ENCODE results near the gene CIRBP.
"Not testable (repeated sequence)": the region's sequence is repeated elsewhere in the genome, so short reads cannot be mapped to it uniquely, and the experiment has no call there.

The CIRBP gene

DNA sequence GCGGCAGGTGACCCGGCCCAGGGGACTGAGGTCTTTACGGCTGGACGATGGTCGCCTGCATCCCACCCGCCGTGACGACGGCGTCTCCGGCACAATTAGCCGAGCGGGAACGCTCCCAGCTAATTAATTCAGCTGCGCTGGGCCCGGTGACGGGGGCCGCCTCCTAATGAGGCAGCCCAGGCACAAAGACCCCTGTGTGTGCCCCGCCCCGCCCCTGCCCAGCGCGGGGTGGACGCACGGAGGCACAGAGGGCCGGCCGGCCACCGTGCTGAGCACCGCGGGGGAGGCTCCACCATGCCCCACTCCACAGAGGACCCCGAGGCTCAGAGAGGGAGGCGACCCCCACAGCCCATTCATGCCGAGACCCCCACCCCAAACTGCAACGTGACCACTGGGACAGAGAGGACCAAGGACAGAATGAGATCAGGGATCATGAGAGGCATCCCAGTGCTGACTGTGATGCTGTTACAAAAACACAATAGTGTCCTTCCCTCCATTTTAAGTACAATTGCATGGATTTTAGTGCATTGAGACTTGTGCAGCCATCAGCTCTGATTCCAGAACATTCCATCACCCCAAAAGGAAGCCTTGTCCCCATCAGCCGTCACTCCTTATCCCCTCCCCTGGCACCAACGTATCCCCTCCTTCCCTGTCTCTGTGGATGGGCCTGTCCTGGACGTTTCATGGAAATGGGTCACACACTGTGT lies 33.6 kb downstream of the CIRBP start:
- DNase-seq: no peak
- Histone ChIP-seq H3K36me3 (ENCODE audit: control insufficient read depth in 1 of 2, insufficient read depth in 2 of 2, low read length in 2 of 2) (peaks cover 0 to 2% of the 10 kb centered on the region in 2 experiments), H2BK12ac (ENCODE audit: low read length) (no peak overlapping the region), H3K79me2 (ENCODE audit: control insufficient read depth, insufficient read depth, low read length, poor library complexity) (no peaks in the 10 kb centered on the region), H2AFZ (ENCODE audit: insufficient read depth, low read length, poor library complexity) (no peak overlapping the region), H3K27me3 (ENCODE audit: insufficient read depth, low read length) (no peaks in the 10 kb centered on the region), H2BK5ac (ENCODE audit: low read depth, low read length, poor library complexity) (no peak overlapping the region), H4K12ac (ENCODE audit: low read depth, low read length) (no peak overlapping the region), H3K27ac (ENCODE audit: low read depth, low read length) (no peak overlapping the region), H3K18ac (ENCODE audit: low read length) (no peak overlapping the region), H3K79me1 (ENCODE audit: low read length) (no peaks in the 10 kb centered on the region), H3K4me1 (ENCODE audit: control insufficient read depth in 1 of 2, insufficient read depth in 2 of 2, low read length in 2 of 2) (no peaks in the 10 kb centered on the region), H2AK5ac (ENCODE audit: low read length) (no peak overlapping the region), H3K9me3 (ENCODE audit: insufficient read depth, low read depth, low read length) (peaks cover 3% of the 10 kb centered on the region), H4K8ac (ENCODE audit: low read depth, low read length) (no peak overlapping the region), H3K9ac (ENCODE audit: low read length) (no peak overlapping the region), H3K4me3 (ENCODE audit: low read depth, low read length) (no peak overlapping the region), H3K4me2 (ENCODE audit: low read length) (no peak overlapping the region), H3K4ac (ENCODE audit: low read depth, low read length) (no peak overlapping the region), H3K23ac (ENCODE audit: low read length) (no peak overlapping the region), H4K91ac (ENCODE audit: low read depth, low read length) (no peak overlapping the region), H3K14ac (ENCODE audit: low read length) (no peak overlapping the region), H2BK120ac (ENCODE audit: insufficient read depth, low read length, poor library complexity) (no peak overlapping the region)
- no CpG with 5 or more reads among the region's 36 CpGs for WGBS (ENCODE audit: extremely low coverage, insufficient coverage, insufficient read length)

GRCh38 chr19:1304197-1304924 lies 35.2 kb downstream of the CIRBP start:
- Histone ChIP-seq H2BK120ac (ENCODE audit: insufficient read depth, low read length, poor library complexity) (no peak overlapping the region), H3K4me2 (ENCODE audit: low read length) (no peak overlapping the region), H4K12ac (ENCODE audit: low read depth, low read length) (no peak overlapping the region), H3K9me3 (ENCODE audit: insufficient read depth, low read depth, low read length) (peaks cover 3% of the 10 kb centered on the region), H3K27ac (ENCODE audit: low read depth, low read length) (no peak overlapping the region), H3K4me3 (ENCODE audit: low read depth, low read length) (no peak overlapping the region), H4K91ac (ENCODE audit: low read depth, low read length) (no peak overlapping the region), H3K36me3 (ENCODE audit: control insufficient read depth in 1 of 2, insufficient read depth in 2 of 2, low read length in 2 of 2) (peaks cover 0 to 2% of the 10 kb centered on the region in 2 experiments), H2AFZ (ENCODE audit: insufficient read depth, low read length, poor library complexity) (no peak overlapping the region), H3K18ac (ENCODE audit: low read length) (no peak overlapping the region), H3K4me1 (ENCODE audit: control insufficient read depth in 1 of 2, insufficient read depth in 2 of 2, low read length in 2 of 2) (no peaks in the 10 kb centered on the region), H3K79me1 (ENCODE audit: low read length) (no peaks in the 10 kb centered on the region), H3K27me3 (ENCODE audit: insufficient read depth, low read length) (no peaks in the 10 kb centered on the region), H3K9ac (ENCODE audit: low read length) (no peak overlapping the region), H4K8ac (ENCODE audit: low read depth, low read length) (no peak overlapping the region), H3K23ac (ENCODE audit: low read length) (no peak overlapping the region), H2AK5ac (ENCODE audit: low read length) (no peak overlapping the region), H3K4ac (ENCODE audit: low read depth, low read length) (no peak overlapping the region), H2BK5ac (ENCODE audit: low read depth, low read length, poor library complexity) (no peak overlapping the region), H3K14ac (ENCODE audit: low read length) (no peak overlapping the region), H2BK12ac (ENCODE audit: low read length) (no peak overlapping the region), H3K79me2 (ENCODE audit: control insufficient read depth, insufficient read depth, low read length, poor library complexity) (no peaks in the 10 kb centered on the region)
- DNase-seq: no peak
- WGBS (ENCODE audit: extremely low coverage, insufficient coverage, insufficient read length): no CpG with 5 or more reads among the region's 28 CpGs

- not testable (repeated sequence) for H4K91ac ChIP-seq (ENCODE audit: low read depth, low read length); H3K18ac ChIP-seq (ENCODE audit: low read length); H3K4ac ChIP-seq (ENCODE audit: low read depth, low read length); H3K27ac ChIP-seq (ENCODE audit: low read depth, low read length); H3K36me3 ChIP-seq (ENCODE audit: control insufficient read depth in 1 of 2, insufficient read depth in 2 of 2, low read length in 2 of 2); DNase-seq; H4K8ac ChIP-seq (ENCODE audit: low read depth, low read length); H2BK12ac ChIP-seq (ENCODE audit: low read length); H2AK5ac ChIP-seq (ENCODE audit: low read length); H3K79me1 ChIP-seq (ENCODE audit: low read length); H3K79me2 ChIP-seq (ENCODE audit: control insufficient read depth, insufficient read depth, low read length, poor library complexity); H4K12ac ChIP-seq (ENCODE audit: low read depth, low read length); H3K9ac ChIP-seq (ENCODE audit: low read length); H2AFZ ChIP-seq (ENCODE audit: insufficient read depth, low read length, poor library complexity); H3K23ac ChIP-seq (ENCODE audit: low read length); H3K27me3 ChIP-seq (ENCODE audit: insufficient read depth, low read length); H2BK120ac ChIP-seq (ENCODE audit: insufficient read depth, low read length, poor library complexity); H2BK5ac ChIP-seq (ENCODE audit: low read depth, low read length, poor library complexity); H3K9me3 ChIP-seq (ENCODE audit: insufficient read depth, low read depth, low read length); H3K4me3 ChIP-seq (ENCODE audit: low read depth, low read length); H3K14ac ChIP-seq (ENCODE audit: low read length); H3K4me2 ChIP-seq (ENCODE audit: low read length); H3K4me1 ChIP-seq (ENCODE audit: control insufficient read depth in 1 of 2, insufficient read depth in 2 of 2, low read length in 2 of 2)
- no CpG with 5 or more reads among the region's 9 CpGs for WGBS (ENCODE audit: extremely low coverage, insufficient coverage, insufficient read length)
These were observed 36.2 kb downstream of the CIRBP start for GRCh38 chr19:1305354-1305753.

DNA sequence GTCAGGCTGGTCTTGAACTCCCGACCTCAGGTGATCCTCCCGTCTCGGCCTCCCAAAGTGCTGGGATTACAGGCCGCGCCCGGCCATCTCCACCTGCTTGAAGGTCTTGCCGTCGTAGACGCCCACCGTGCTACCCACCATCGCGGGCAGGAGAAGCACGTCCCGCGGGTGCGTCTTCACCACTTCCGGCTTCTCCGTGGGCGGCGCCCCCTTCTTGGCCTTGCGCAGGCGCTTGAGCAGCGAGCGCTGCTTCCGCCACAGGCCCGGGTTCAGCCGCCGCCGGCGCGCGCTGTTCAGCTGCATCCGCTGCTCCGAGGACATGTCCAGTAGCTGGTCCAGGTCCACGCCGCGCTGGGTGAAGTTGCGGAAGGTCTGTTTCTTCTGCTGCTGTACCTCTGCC lies 38.2 kb downstream of the CIRBP start:
- Histone ChIP-seq H3K23ac (ENCODE audit: low read length) (no peak overlapping the region), H4K91ac (ENCODE audit: low read depth, low read length) (no peak overlapping the region), H3K9ac (ENCODE audit: low read length) (no peak overlapping the region), H3K9me3 (ENCODE audit: insufficient read depth, low read depth, low read length) (peaks cover 3% of the 10 kb centered on the region), H3K79me1 (ENCODE audit: low read length) (no peaks in the 10 kb centered on the region), H3K36me3 (ENCODE audit: control insufficient read depth in 1 of 2, insufficient read depth in 2 of 2, low read length in 2 of 2) (no peaks in the 10 kb centered on the region), H3K27ac (ENCODE audit: low read depth, low read length) (no peak overlapping the region), H3K4me1 (ENCODE audit: control insufficient read depth in 1 of 2, insufficient read depth in 2 of 2, low read length in 2 of 2) (no peaks in the 10 kb centered on the region), H2BK120ac (ENCODE audit: insufficient read depth, low read length, poor library complexity) (no peak overlapping the region), H3K4ac (ENCODE audit: low read depth, low read length) (no peak overlapping the region), H2AK5ac (ENCODE audit: low read length) (no peak overlapping the region), H4K12ac (ENCODE audit: low read depth, low read length) (no peak overlapping the region), H4K8ac (ENCODE audit: low read depth, low read length) (no peak overlapping the region), H2AFZ (ENCODE audit: insufficient read depth, low read length, poor library complexity) (no peak overlapping the region), H3K27me3 (ENCODE audit: insufficient read depth, low read length) (no peaks in the 10 kb centered on the region), H3K18ac (ENCODE audit: low read length) (no peak overlapping the region), H3K79me2 (ENCODE audit: control insufficient read depth, insufficient read depth, low read length, poor library complexity) (no peaks in the 10 kb centered on the region), H3K4me2 (ENCODE audit: low read length) (no peak overlapping the region), H2BK5ac (ENCODE audit: low read depth, low read length, poor library complexity) (no peak overlapping the region), H3K14ac (ENCODE audit: low read length) (no peak overlapping the region), H2BK12ac (ENCODE audit: low read length) (no peak overlapping the region), H3K4me3 (ENCODE audit: low read depth, low read length) (no peak overlapping the region)
- WGBS (ENCODE audit: extremely low coverage, insufficient coverage, insufficient read length): no CpG with 5 or more reads among the region's 38 CpGs
- DNase-seq: peak; percentile 71 to 86
